HG03064 (cell line): ENCODE results near the gene DLG2.

Experiments
- ATAC-seq: cut with Tn5 transposase; IDR thresholded peaks from one replicate; pipeline ENCODE4 v1.9.1; 2021; ENCODE audit warnings: low read depth; ENCODE audit not compliant: unreplicated experiment

Gene DLG2

DNA sequence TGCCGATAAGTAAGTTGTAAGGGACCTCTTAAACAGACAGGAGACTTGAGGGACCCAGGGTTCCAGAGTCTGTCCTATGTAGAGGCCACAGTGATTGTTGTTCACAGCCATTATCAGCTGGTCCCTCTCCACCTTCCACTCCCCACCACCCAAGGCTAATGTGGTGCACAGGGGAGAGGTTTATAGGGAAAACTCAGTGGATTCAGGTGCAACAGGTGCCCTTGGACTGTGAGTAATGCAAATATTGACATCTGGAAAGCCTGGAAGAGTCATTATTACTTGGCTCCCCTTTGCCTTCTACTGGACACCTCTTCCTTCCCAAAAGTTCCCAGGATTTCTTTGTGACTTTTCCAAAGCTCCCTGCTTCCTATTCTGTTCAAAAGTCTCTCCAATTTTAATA, 1899.9 kb downstream of the DLG2 start:
- no peak for ATAC-seq

DNA sequence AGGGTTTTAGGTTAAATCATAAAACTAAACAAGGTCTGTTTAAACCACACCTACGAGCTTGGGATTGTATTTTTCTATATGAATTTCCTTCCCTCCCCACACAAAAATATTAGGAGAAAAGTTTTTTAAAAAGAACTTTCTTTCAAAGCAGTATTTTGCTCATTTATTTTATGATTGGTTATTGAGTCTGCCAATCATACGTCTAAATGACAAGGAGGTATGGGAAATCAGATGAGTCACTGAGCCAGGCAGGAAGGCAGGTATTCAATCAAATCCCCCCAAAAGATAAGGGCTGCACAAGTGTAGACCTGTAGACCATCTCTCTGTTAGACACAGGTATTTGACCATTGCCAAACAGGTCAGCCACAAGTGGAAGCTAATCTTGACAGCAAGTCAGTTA, 1900.8 kb downstream of the DLG2 start:
- no peak for ATAC-seq

DNA sequence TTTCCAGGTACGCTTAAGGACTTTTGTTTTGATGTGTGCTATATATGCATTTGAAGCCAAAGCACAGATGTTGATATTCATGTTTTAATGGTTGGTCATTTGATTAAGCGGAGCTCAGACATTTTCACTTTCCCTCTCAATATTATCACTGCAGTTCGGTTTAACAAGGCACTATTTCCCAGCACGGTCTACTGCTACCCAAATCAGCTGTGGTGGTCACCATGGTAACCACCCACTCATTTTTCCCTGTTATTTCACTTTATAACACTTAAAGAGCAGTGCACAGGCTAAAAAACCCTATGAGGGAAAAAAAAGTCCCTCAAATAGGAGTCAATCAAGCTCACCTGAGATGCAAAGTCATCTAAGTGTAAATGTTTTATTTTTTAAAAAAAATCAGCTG, 1901.4 kb downstream of the DLG2 start:
- no peak for ATAC-seq

DNA sequence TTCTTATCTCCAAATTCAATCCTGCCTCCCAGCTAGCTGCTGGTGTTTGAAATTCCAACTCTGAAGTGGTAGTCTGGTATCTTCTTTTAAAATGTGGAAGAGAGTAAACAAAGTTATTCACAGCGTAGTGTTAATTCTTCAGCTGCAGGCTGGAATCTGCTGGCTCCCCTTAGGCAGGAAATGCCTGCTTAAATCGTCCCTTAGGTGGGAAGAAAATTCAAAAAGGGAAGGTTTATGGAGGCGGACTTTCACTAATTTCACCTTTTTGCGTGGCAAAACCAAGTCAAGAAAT, 1901.9 kb downstream of the DLG2 start:
- ATAC-seq: no peak

DNA sequence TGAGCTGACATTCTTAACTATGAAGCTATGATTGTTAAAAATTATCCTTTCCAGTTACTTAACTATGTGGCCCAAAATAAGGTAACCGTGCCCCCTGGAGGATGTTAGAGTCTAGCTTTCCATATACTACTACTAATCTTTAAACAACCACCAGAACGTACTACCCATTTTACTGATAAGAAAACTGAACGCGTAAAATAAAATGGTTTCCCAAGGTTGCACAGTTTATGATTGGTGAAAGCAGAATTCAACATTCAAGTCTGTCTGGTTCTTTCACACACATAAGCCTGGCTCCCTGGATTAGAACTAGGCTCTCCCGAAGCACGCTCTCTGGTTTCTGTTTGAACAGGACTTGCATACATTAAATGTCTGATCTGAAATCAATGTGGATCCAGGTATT, 1903.1 kb downstream of the DLG2 start:
- no peak for ATAC-seq

DNA sequence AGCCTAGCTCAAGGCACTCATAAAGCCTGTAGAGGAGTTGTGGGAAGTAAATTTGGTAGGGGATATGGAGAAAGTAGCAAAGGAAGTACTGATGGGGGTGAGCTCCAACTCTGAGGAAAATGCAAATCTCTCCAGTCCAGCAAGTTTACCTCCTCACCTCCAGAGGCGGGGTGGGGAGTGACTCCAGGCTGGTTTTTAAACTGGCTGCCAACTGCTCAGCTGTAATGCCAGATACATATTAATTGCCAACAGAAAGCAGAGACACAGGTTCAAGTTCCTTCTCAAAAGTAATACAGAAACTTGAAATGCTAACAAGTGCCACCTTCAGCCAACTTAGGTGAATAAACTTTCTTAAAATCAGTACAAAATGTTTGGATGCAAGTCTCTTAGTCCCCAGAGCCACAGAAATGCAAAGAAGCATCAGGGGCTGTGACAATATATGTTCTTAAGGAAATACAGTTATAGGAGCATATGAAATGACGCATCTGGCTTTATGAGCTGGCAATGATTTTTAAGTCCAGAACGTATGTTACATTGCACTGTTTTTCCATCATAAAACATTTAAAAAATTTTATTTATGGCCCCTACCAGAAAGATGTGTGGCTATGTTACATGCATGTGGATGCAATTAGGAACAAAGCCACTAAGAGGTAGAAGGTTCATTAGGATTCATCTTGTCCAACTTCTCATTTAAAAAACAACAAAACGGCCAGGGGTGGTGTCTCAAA, 1904.6 kb downstream of the DLG2 start:
- ATAC-seq: no peak

DNA sequence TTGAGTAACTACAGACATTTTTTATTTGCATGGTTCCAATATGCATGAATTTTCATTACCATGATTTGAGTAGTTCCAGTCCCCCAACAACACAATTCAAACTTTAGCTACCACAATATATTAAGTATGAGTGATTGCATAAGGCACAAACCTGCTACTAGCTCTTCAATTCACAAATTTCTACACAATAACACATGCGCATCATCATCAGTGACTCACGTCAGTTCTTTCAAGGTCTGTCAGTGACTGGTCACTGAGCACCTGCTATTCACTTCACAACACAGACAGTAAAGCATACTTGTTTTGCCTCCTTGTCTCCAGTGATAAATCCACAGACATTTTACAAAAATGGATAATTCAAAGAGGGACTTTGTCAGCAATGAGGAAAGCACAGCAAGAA, 1905.9 kb downstream of the DLG2 start:
- no peak for ATAC-seq

DNA sequence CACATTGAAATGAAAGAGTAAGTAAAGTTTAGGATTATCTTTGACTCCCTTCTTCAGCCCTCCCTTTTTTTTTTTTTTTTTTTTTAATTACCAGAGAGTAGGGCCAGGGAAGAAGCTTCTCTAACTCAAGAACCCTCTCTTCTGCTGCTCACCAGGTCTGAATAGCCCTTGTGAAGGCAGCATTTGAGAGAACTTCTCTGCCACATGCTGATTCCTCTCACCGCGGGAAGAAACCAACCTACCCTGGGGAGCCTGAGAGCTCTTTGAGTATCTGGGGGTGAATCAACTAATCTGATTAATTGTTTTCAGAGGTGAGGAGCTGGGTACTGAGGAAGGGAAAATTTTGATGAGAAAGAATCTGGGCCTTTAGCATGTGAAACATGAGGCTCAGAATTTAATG, 1906.5 kb downstream of the DLG2 start:
- ATAC-seq: no peak

DNA sequence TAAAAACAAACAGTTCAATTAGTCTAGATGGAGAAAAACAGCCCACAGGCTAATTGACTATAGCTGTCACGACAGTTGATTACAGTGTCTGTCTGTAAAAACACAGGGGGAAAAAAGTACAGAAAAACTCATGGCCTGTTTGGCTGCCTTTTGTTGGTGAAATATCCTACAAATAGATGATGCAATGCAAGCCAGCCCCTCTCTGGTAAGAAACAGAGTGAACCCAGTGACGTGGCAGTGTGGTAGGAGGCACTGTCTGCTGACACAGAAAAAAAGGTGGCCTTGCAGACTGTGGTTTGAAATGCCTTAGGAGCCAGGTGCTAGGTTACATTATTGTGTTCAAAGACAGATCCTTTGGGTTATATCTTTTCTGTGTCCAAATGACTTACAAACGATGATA, 1909.6 kb downstream of the DLG2 start:
- no peak for ATAC-seq

DNA sequence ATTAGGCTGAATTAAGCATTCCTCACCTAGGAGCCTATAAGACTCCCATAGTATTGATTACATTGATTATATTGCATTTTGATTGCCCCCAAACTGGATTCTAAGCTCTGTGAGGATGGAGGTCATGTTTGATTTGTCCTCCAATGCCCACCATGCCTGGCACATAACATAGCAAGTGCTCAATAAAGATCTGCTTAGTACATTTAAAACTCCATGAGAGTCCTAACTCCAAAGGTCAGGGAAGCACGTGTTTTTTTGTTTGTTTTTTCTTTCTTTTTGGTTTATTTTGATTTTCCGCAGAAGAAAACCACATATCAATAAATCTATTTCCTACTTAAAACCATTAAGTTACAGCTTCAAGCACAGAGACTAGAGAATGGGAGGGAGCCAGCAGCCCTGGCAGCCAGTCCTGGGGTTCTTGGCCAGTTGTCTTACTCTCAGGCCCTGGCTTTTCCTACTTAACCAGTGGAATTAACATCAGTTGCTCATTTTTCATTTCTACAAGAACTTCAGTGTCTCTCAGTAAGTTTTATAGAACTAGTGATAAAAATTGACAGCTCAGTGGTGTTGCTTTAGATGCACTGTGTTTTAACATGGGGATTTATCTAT, 1911.1 kb downstream of the DLG2 start:
- no peak for ATAC-seq

DNA sequence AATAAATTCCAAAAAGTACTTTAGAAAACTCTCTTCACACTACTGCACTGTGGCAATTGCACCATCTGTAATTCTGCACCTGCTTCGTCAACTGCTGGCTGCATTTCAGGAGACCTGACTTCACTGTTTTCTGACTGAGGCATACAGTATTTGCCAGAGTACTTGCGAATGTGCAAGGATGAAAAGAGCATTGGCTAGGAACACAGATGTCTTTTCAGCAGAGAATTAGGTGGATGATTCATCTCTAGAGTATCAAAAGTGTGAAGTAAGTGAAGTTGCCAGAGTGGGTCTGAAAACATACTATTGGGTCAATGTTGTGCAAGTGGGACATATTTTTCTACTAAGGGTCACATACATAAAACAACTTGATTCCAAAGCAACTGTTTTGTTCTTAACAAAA, 1913.4 kb downstream of the DLG2 start:
- no peak for ATAC-seq

DNA sequence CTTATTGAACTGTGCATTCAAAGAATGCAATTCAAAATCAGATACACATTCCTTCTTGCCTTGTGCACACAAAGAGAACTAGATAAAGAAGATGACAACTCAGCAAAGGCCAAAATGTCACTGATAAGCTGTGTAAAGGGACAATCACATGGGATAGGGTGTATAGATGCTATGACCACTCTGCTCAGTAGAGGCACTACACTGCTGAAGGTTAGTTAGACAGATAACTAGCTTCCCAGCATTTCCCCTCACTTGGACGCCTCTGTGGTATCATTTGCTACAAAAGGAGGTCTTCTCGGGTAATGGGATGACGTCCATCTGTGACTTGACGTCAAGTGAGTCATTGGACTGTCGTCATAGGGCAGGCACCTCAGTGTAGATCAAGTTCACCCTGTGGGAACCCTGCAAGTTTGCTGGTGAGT, 1916.0 kb downstream of the DLG2 start:
- no peak for ATAC-seq

DNA sequence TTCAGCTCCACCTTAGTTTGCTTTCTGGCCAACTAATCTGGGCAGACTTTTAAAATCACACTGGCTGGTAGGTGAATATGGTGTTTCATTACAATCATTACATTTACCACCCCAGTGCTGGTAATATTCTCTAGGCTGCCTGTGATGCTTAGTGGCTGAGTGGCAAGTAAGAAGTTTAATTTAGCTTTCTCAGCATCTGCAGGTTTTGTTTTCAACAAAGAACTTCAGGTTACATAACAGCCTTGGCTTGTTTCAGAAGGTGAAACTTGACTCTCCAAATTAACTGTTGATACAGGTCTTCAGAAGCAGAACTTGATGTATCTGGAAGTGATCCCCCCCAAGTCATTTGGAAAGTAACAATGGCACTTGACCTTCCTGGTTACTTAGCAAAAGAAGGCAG, 1917.7 kb downstream of the DLG2 start:
- no peak for ATAC-seq

DNA sequence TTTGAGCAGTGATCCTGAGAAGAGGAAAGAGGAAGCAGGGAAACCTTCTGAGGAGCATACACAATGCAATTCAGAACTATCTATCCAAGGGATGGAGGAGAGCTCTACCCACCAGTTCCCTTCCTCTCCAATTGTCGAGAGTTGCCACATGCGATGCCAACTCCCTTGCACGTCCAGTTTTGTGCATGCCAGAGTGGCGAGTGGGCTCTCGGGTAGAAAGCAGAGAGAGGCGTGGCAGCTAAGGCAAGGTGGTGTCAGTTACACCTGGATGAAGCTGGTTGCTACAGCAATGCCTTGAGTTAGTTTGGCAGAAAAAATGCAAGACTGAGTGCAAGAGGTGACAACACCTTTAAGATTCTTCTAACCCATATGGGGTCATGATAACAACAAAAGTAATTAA, 1920.6 kb downstream of the DLG2 start:
- ATAC-seq: no peak

DNA sequence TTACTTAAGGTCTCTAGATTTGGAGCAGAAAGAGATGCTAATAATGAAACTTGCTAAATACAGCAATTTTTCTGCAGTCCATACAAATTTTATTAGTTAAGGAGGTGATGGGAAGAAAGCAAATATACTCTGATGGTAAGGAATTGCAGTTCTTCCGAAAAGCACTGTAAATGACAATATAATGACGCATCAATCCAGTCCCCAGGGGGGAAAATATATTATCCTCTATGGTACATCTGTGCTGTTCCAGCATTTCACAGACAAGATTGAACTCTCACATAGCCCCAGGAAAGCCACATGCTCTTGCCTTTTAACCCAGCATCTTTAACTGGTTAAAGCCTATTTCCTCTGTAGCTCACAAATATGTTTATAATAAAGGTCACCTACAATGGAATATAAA, 1924.3 kb downstream of the DLG2 start:
- ATAC-seq: no peak

DNA sequence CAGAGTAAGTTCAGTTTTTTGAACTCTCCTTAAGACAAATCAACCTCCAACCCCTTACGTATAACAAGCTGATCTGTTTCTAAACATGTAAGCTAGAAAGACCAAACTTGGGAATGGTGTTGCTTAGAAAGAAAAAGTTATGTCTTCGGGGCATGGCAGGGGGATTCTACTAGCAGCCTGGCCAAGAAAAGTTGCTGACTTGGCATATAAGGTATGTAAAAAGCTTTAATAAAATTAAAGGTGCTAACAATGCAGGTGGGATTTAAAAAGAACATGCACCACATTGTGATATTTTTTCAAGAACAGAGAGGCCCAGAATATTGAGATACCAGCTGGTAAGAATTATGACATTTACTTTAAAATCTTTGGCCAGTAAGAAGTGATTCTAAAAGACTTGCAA, 1929.6 kb downstream of the DLG2 start:
- ATAC-seq: no peak

DNA sequence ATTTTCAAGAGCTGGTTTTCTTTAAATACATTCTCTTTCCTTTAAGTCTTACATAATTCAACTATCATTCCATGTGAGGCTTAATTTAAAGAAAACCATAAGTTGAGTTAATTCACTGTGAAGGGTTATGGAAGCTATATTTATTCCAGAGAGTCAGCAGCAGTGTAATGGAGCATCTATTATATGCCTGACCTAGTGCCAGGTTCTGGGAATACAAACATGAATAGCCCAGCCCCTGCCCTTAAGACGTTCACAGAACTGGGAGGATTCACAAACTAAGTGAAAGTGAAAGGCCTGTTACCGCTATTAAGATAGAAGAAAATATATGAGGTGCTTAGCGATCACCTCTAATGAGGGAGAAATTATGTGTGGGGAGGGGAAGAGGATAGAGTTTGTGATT, 1932.1 kb downstream of the DLG2 start:
- no peak for ATAC-seq

DNA sequence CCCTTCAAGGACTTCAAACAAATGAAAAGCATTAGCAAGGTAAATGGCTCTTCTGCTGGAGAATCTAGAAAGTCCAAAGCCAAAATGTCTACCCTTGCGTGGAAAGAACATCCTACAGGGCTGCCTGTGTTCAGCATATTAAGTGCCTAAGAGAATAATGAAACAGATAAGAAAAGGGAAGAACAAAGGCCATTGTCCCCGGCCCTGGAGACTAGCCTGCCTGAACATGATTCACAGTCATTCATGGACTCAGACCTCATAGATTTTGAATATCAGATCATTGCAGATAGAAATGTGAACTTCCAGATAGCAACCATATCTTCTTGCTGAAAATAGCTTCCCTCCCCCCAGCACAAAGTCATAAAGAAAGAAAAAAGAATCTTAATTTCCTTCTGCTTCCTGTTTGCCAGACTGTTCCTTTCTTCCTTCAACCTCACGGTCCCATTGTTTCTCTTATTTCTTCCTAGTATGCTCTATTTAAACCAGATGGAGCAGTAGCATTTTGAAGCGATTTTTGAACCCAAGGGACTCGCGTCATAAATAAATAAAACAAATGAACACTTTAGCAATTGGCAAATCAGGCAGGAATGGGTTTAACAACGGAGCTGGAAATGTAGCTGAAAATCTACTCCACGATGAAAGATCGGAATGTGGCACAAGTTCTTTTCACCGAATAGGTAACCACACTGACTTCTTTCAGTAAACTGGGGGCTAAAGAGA, 1932.8 kb downstream of the DLG2 start:
- ATAC-seq: no peak

DNA sequence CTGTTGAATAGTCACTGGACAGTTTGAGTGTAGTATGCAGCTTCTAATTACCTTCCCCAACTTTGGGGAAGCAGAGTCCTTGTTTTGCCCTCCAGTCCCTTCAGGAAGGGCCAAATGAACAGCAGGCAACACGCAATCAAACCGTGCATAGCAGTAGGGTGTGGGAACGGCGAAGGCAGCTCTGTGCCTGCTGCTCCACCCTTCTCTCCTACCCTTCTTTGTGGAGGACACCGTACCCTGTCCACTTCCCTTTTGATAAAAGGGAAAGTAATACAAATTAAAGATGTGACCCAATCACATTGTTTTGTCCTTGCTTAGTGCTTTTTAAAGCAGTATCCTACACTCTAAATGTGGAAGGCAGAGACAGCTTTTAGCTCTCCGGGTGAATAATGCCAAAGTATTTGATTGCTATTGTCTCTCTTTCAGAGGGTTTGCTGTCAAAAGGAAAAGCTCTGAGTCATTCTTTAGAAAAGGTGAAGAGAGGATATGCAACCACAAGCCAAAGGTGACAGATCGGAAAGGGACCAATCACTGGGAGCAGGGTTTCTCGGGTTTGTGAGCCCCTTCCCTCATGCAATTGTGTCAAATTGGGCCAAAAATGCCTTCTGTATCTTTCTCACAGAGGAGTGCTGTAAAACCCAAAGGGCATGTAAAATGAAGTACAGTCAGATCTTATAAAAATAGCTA, 1933.7 kb downstream of the DLG2 start:
- ATAC-seq: no peak

DNA sequence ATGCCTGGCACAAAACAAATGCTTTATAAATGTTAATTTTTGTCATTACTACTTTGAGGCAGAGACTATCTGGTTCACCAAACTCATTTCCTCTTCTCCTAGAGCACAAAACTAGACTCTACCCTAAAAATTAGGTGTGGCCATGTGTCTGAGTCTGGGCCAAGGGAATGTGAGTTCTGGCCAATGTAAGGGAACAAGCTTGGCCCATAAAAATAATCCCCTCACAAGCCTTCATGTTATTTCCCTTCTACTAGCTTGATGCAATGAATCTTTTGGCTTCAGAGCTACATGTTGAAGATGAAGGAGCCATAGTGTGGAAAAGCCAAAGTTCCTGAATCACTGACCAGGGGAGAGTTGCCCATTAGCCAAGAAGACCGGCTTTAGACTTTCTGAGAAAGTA, 1934.5 kb downstream of the DLG2 start:
- no peak for ATAC-seq

DNA sequence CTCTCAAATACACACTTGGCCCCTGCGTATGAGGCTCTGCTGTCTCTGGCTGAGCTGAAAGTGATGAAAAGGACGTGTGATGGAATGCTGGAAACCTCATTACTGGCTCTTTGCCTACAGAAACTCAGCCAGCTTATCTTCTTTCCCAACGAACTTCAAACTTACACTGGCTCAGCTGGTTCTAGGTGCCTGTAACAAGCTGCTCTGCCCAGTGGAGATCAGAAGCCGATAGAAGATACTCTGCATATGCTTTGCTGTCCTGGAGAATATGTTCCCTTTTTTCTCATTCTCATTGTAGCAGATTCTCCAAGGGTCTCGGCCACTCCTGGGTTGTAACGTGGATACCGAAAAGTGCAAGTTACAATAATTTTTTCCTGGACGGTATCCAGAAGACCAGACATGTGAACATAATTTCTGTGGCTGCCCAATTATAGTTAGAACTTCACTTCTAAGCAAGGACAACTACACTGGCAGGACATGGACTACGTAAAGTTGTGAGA, 1935.6 kb downstream of the DLG2 start:
- no peak for ATAC-seq
